Measurements from ENCODE around the gene NMNAT2. TPM values are rescaled to one million over a fixed set of nuclear protein-coding genes. Genes with fewer than 3 reads are reported as not detected.

NMNAT2 gene
- total and polyA plus RNA-seq, 4 experiments from 2014 or later = not detected

Other genes with a start within 250 kb of the NMNAT2 start
- not detected for gene LAMC2, start 232.1 kb downstream of the NMNAT2 start, total RNA-seq
- not detected for gene LAMC2, start 232.1 kb downstream of the NMNAT2 start, polyA plus RNA-seq
- 10 to 100 TPM; 66.1 to 66.5 TPM for gene SMG7, start 54.1 kb upstream of the NMNAT2 start, total RNA-seq
- gene SMG7, start 54.1 kb upstream of the NMNAT2 start, polyA plus RNA-seq = 10 to 100 TPM; 15.0 to 37.9 TPM
- gene NCF2, start 172.1 kb upstream of the NMNAT2 start, total RNA-seq = 1 to 10 TPM; 5.2 to 6.7 TPM
- gene NCF2, start 172.1 kb upstream of the NMNAT2 start, polyA plus RNA-seq = 1 to 10 TPM; 2.0 to 6.9 TPM
- 100 to 1,000 TPM; 106 to 107 TPM for gene ARPC5, start 217.4 kb upstream of the NMNAT2 start, total RNA-seq
- gene ARPC5, start 217.4 kb upstream of the NMNAT2 start, polyA plus RNA-seq = 100 to 1,000 TPM; 391 to 696 TPM
- not detected for gene APOBEC4, start 234.9 kb upstream of the NMNAT2 start, total RNA-seq
- gene APOBEC4, start 234.9 kb upstream of the NMNAT2 start, polyA plus RNA-seq = not detected

Data from CD4-positive, alpha-beta memory T cell (primary cell).